ENCODE measurements around the gene CEACAM21. TPM values are rescaled to one million over a fixed set of nuclear protein-coding genes. Genes with fewer than 3 reads are reported as not detected.

Gene CEACAM21
- polyA plus RNA-seq, 1 of the 3 experiments (the other 2 are of a cell fraction), result not detected

GRCh38 chr19:41547569-41547968, 28.4 kb upstream of the CEACAM21 start (continued):
- TF ChIP-seq, protein P1, sequence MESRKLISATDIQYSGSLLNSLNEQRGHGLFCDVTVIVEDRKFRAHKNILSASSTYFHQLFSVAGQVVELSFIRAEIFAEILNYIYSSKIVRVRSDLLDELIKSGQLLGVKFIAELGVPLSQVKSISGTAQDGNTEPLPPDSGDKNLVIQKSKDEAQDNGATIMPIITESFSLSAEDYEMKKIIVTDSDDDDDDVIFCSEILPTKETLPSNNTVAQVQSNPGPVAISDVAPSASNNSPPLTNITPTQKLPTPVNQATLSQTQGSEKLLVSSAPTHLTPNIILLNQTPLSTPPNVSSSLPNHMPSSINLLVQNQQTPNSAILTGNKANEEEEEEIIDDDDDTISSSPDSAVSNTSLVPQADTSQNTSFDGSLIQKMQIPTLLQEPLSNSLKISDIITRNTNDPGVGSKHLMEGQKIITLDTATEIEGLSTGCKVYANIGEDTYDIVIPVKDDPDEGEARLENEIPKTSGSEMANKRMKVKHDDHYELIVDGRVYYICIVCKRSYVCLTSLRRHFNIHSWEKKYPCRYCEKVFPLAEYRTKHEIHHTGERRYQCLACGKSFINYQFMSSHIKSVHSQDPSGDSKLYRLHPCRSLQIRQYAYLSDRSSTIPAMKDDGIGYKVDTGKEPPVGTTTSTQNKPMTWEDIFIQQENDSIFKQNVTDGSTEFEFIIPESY (IDR thresholded peaks at IDR 0.05; ENCODE audit: borderline replicate concordance, low read depth), result no peak
- no peak for TF ChIP-seq MAX (IDR thresholded peaks at IDR 0.05; ENCODE audit: low read depth)
- no peak for TF ChIP-seq NRF1 (IDR thresholded peaks at IDR 0.05; ENCODE audit: low read depth, low read length)
- TF ChIP-seq CHD2 (IDR thresholded peaks at IDR 0.05; ENCODE audit: low read length, partially characterized antibody), result no peak
- no peak for TF ChIP-seq MXI1 (IDR thresholded peaks at IDR 0.05; ENCODE audit: low read depth, low read length)
- TF ChIP-seq, protein P2, sequence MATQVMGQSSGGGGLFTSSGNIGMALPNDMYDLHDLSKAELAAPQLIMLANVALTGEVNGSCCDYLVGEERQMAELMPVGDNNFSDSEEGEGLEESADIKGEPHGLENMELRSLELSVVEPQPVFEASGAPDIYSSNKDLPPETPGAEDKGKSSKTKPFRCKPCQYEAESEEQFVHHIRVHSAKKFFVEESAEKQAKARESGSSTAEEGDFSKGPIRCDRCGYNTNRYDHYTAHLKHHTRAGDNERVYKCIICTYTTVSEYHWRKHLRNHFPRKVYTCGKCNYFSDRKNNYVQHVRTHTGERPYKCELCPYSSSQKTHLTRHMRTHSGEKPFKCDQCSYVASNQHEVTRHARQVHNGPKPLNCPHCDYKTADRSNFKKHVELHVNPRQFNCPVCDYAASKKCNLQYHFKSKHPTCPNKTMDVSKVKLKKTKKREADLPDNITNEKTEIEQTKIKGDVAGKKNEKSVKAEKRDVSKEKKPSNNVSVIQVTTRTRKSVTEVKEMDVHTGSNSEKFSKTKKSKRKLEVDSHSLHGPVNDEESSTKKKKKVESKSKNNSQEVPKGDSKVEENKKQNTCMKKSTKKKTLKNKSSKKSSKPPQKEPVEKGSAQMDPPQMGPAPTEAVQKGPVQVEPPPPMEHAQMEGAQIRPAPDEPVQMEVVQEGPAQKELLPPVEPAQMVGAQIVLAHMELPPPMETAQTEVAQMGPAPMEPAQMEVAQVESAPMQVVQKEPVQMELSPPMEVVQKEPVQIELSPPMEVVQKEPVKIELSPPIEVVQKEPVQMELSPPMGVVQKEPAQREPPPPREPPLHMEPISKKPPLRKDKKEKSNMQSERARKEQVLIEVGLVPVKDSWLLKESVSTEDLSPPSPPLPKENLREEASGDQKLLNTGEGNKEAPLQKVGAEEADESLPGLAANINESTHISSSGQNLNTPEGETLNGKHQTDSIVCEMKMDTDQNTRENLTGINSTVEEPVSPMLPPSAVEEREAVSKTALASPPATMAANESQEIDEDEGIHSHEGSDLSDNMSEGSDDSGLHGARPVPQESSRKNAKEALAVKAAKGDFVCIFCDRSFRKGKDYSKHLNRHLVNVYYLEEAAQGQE (IDR thresholded peaks at IDR 0.05; ENCODE audit: low read depth, low read length), result no peak
- no peak for TF ChIP-seq ELF1 (IDR thresholded peaks at IDR 0.05)
- TF ChIP-seq FOSL2 (IDR thresholded peaks at IDR 0.05; ENCODE audit: borderline replicate concordance, low read depth), result no peak
- no peak for TF ChIP-seq SIN3A (IDR thresholded peaks at IDR 0.05; ENCODE audit: borderline replicate concordance, low read depth, low read length)
- TF ChIP-seq, protein P3, sequence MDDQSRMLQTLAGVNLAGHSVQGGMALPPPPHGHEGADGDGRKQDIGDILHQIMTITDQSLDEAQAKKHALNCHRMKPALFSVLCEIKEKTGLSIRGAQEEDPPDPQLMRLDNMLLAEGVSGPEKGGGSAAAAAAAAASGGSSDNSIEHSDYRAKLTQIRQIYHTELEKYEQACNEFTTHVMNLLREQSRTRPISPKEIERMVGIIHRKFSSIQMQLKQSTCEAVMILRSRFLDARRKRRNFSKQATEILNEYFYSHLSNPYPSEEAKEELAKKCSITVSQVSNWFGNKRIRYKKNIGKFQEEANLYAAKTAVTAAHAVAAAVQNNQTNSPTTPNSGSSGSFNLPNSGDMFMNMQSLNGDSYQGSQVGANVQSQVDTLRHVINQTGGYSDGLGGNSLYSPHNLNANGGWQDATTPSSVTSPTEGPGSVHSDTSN (IDR thresholded peaks at IDR 0.05), result no peak
- no peak for TF ChIP-seq TAF1 (IDR thresholded peaks at IDR 0.05; ENCODE audit: borderline replicate concordance, low read depth, low read length)

DNA sequence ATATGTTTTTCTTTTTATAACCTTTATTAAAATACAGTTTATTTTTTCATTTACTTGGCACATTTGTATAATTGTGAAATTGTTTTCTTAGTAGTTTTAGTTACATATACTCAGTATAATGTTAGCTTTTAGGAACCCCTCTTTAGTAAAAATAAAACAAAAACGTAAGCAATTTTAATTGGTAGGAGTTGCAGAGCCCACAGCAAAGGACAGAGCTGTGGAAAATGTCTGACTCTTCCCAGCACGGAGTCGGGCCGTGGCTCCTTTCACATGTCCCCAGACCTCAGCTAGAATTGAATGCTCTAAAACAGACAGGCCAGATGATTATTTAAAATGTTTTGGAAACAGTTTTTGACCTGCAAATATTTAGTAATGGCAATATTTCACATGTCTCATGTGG, 27.9 kb upstream of the CEACAM21 start:
- H3K4me1 ChIP-seq (ENCODE audit: control insufficient read depth in 1 of 2, insufficient read depth in 2 of 2, low read depth in 1 of 2, low read length in 1 of 2), result no peaks in the 10 kb centered on the region
- DNase-seq, result no peak
- no peaks in the 10 kb centered on the region for H3K9me2 ChIP-seq
- no peak overlapping the region for H3K4me3 ChIP-seq (ENCODE audit: low read depth in 2 of 2, low read length in 1 of 2)
- no peak overlapping the region for H3K27ac ChIP-seq (ENCODE audit: low read depth in 2 of 2, low read length in 1 of 2)
- H3K79me2 ChIP-seq (ENCODE audit: insufficient read depth), result no peaks in the 10 kb centered on the region
- no peaks in the 10 kb centered on the region for H4K20me1 ChIP-seq (ENCODE audit: insufficient read depth)
- ChIA-PET POLR2A (no interaction called here), CTCF (interaction anchor here (0.6 to 3.0 kb wide), 4 partner anchors 15 to 108 kb away, joined by 3 to 11 read pairs (median 10); partner anchors contain the start of gene DMAC2)
- no peak overlapping the region for H3K4me2 ChIP-seq
- H3K27me3 ChIP-seq (ENCODE audit: insufficient read depth), result peaks cover 74% of the 10 kb centered on the region
- H3K9me3 ChIP-seq, result no peaks in the 10 kb centered on the region
- H3F3A ChIP-seq (replicated peaks; ENCODE audit: insufficient read depth), result no peaks in the 10 kb centered on the region
- WGBS (ENCODE audit: low lambda C conversion rate), result 8% methylated on average over 4 of the region's 4 CpGs
- H2AFZ ChIP-seq (ENCODE audit: low read depth), result no peak overlapping the region
- no peaks in the 10 kb centered on the region for H3K36me3 ChIP-seq (replicated peaks in 1 of 2; ENCODE audit: control insufficient read depth in 1 of 2, insufficient read depth in 2 of 2, low read length in 1 of 2)
- no peak overlapping the region for H3K9ac ChIP-seq
- no peak for TF ChIP-seq EP300 (IDR thresholded peaks at IDR 0.05; ENCODE audit: borderline replicate concordance in 1 of 2, low read depth in 1 of 2, low read length in 1 of 2)
- TF ChIP-seq FOSL2 (IDR thresholded peaks at IDR 0.05; ENCODE audit: borderline replicate concordance, low read depth), result no peak
- no peak for TF ChIP-seq ELF1 (IDR thresholded peaks at IDR 0.05)
- TF ChIP-seq GABPA (IDR thresholded peaks at IDR 0.05; ENCODE audit: low read depth), result no peak
- TF ChIP-seq TAF1 (IDR thresholded peaks at IDR 0.05; ENCODE audit: borderline replicate concordance, low read depth, low read length), result no peak
- TF ChIP-seq FOXJ3 (CRISPR knock-in tag; IDR thresholded peaks at IDR 0.05), result no peak
- TF ChIP-seq USF2 (IDR thresholded peaks at IDR 0.05; ENCODE audit: borderline replicate concordance, low read depth, low read length), result no peak
- TF ChIP-seq TEAD4 (IDR thresholded peaks at IDR 0.05; ENCODE audit: borderline replicate concordance, insufficient read depth), result no peak
- TF ChIP-seq, protein P4, sequence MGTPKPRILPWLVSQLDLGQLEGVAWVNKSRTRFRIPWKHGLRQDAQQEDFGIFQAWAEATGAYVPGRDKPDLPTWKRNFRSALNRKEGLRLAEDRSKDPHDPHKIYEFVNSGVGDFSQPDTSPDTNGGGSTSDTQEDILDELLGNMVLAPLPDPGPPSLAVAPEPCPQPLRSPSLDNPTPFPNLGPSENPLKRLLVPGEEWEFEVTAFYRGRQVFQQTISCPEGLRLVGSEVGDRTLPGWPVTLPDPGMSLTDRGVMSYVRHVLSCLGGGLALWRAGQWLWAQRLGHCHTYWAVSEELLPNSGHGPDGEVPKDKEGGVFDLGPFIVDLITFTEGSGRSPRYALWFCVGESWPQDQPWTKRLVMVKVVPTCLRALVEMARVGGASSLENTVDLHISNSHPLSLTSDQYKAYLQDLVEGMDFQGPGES (IDR thresholded peaks at IDR 0.05; ENCODE audit: low read depth, low read length), result no peak
- TF ChIP-seq MXI1 (IDR thresholded peaks at IDR 0.05; ENCODE audit: low read depth, low read length), result no peak
- no peak for TF ChIP-seq RAD21 (IDR thresholded peaks at IDR 0.05; ENCODE audit: low read length)
- TF ChIP-seq CHD2 (IDR thresholded peaks at IDR 0.05; ENCODE audit: low read length, partially characterized antibody), result no peak
- TF ChIP-seq RCOR1 (IDR thresholded peaks at IDR 0.05; ENCODE audit: low read length), result no peak
- TF ChIP-seq USF1 (IDR thresholded peaks at IDR 0.05; ENCODE audit: borderline replicate concordance, low read depth), result no peak
